ENCODE results near the gene CDCA5.

The CDCA5 gene

DNA sequence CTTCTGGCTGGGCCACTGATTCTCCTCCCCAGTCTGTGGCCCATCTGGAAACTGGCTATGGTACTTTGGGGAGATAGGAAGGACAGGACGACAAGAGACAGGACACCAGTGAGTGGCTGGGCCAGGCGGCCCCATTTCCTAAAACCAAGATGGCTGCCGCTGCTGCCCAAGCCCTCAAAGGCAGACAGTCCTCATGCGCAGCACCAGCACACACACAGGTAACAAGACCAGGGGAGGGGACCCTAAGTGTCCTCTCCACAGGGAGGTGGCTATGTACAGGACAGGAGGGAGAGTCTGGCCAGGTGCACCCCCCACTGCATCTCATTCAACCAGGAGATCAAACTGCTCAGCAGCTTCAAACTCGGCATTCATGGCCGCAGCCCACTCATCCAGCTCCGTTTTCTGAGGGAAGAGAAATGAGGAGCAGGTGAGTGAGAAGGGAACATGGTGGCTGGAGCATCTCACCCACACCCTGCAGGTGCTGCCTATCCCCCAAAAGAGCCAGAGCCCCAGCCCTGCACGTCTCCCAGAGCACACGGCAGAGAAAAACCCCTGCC lies 5.0 kb downstream of the CDCA5 start:
- H3K4me3 ChIP-seq (ENCODE audit: low read length), result no peak overlapping the region
- TF ChIP-seq CTCF (conservative IDR thresholded peaks at IDR 0.05; ENCODE audit: low read length), result no peak
- no peak for DNase-seq (ENCODE audit: low read depth)

DNA sequence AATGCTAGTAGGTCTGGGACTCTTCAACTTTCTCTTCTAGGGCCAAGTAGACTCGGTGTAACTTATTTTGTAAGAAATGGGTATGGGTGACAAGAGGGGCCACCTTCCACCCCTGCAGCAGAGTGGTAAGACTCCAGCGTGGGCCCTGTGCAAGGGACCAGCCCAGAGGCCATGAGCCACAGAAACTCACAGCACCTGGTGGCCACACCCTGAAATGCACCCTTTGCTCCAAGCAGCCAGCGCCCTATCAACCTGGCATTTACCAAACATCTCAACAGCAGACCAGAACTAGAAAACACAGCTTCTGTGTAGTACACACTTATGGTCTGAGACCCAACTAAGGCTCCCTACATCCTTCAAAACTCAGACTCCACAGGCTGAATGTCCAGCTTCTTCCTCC lies 5.7 kb downstream of the CDCA5 start:
- peak; percentile 28 for DNase-seq (ENCODE audit: low read depth)
- H3K4me3 ChIP-seq (ENCODE audit: low read length), result no peak overlapping the region
- peak; percentile 56 for TF ChIP-seq CTCF (conservative IDR thresholded peaks at IDR 0.05; ENCODE audit: low read length)

- no peak for DNase-seq (ENCODE audit: low read depth)
- TF ChIP-seq CTCF (conservative IDR thresholded peaks at IDR 0.05; ENCODE audit: low read length), result no peak
- H3K4me3 ChIP-seq (ENCODE audit: low read length), result no peak overlapping the region
Measured at GRCh38 chr11:65077451-65077850, 6.4 kb downstream of the CDCA5 start.

GRCh38 chr11:65072631-65072966 lies 11.2 kb downstream of the CDCA5 start:
- no peak for DNase-seq (ENCODE audit: low read depth)
- no peak for TF ChIP-seq CTCF (conservative IDR thresholded peaks at IDR 0.05; ENCODE audit: low read length)
- no peak overlapping the region for H3K4me3 ChIP-seq (ENCODE audit: low read length)

GRCh38 chr11:65071907-65072630 lies 11.8 kb downstream of the CDCA5 start:
- no peak for DNase-seq (ENCODE audit: low read depth)
- no peak for TF ChIP-seq CTCF (conservative IDR thresholded peaks at IDR 0.05; ENCODE audit: low read length)
- no peak overlapping the region for H3K4me3 ChIP-seq (ENCODE audit: low read length)

GRCh38 chr11:65069217-65069616 lies 14.6 kb downstream of the CDCA5 start:
- no peak for TF ChIP-seq CTCF (conservative IDR thresholded peaks at IDR 0.05; ENCODE audit: low read length)
- H3K4me3 ChIP-seq (ENCODE audit: low read length), result no peak overlapping the region
- DNase-seq (ENCODE audit: low read depth), result no peak

DNA sequence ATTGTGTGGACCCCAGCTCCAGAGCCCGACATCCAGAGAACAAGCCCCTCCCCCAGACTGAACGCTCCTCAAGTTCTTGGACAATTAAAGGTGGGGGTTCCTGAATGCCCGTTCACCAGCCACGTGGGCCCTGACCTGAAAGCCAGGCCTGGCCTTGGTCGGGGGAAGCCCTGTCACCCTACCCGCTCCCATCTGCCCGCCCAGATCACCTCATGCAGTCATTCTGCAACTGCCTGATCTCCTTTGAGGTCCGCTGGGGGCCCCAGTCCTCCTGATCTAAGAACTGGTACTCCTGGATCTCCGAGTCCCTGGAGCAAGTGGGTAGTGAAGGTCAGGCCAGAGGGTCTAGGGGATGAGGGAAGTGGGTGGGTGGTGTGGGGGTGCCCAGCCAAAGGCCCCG lies 16.4 kb downstream of the CDCA5 start:
- H3K4me3 ChIP-seq (ENCODE audit: low read length), result no peak overlapping the region
- DNase-seq (ENCODE audit: low read depth), result no peak
- no peak for TF ChIP-seq CTCF (conservative IDR thresholded peaks at IDR 0.05; ENCODE audit: low read length)
